AG08396 (cell line): ENCODE results near the gene MEF2C.
A peak's percentile ranks its signal among the peaks of the same experiment; 100 is the strongest.
"Not testable (repeated sequence)": the region's sequence is repeated elsewhere in the genome, so short reads cannot be mapped to it uniquely, and the experiment has no call there.

Experiments used
- DNase-seq: peaks from one replicate; pipeline ENCODE4 v3.0.0; 2012; ENCODE audit warnings: low spot score, mixed read lengths

The MEF2C gene

GRCh38 chr5:88883059-88883835 is at the start of gene MEF2C:
TSS of gene MEF2C (minus strand) at chr5:88883184. CDS start at chr5:88823788, 59,396 bp downstream.
- DNase-seq, result peak; percentile 90

GRCh38 chr5:88932541-88932940 is 49.6 kb upstream of the MEF2C start:
- DNase-seq, result no peak

- DNase-seq, result no peak
Measured at GRCh38 chr5:88930335-88930734, 47.4 kb upstream of the MEF2C start.

- no peak for DNase-seq
Measured at GRCh38 chr5:88929385-88929784, 46.4 kb upstream of the MEF2C start.

GRCh38 chr5:88926774-88927173 is 43.8 kb upstream of the MEF2C start:
- no peak for DNase-seq

GRCh38 chr5:88925692-88926490 is 42.9 kb upstream of the MEF2C start:
- no peak for DNase-seq

- DNase-seq, result no peak
Measured at GRCh38 chr5:88924330-88924657, 41.3 kb upstream of the MEF2C start.

- no peak for DNase-seq
Measured at GRCh38 chr5:88923623-88924329, 40.8 kb upstream of the MEF2C start.

GRCh38 chr5:88912743-88913142 is 29.8 kb upstream of the MEF2C start:
- DNase-seq, result not testable (repeated sequence)

GRCh38 chr5:88911059-88911572 is 28.1 kb upstream of the MEF2C start:
- DNase-seq, result not testable (repeated sequence)

- DNase-seq, result not testable (repeated sequence)
Measured at GRCh38 chr5:88904478-88904877, 21.5 kb upstream of the MEF2C start.

- not testable (repeated sequence) for DNase-seq
Measured at GRCh38 chr5:88903966-88904365, 21.0 kb upstream of the MEF2C start.

GRCh38 chr5:88901077-88901476 is 18.1 kb upstream of the MEF2C start:
- not testable (repeated sequence) for DNase-seq

GRCh38 chr5:88899096-88899737 is 16.2 kb upstream of the MEF2C start:
- no peak for DNase-seq

GRCh38 chr5:88897748-88898147 is 14.8 kb upstream of the MEF2C start:
- no peak for DNase-seq

- DNase-seq, result no peak
Measured at GRCh38 chr5:88895681-88896501, 12.9 kb upstream of the MEF2C start.

- DNase-seq, result no peak
Measured at GRCh38 chr5:88892669-88893068, 9.7 kb upstream of the MEF2C start.

GRCh38 chr5:88890070-88890781 is 7.2 kb upstream of the MEF2C start:
- no peak for DNase-seq

- DNase-seq, result peak; percentile 42
Measured at GRCh38 chr5:88889189-88890069, 6.4 kb upstream of the MEF2C start.

GRCh38 chr5:88888848-88889188 is 5.8 kb upstream of the MEF2C start:
- no peak for DNase-seq
